Endothelial cell of umbilical vein (primary cell): ENCODE results near the gene NLRP6. TPM values are rescaled to one million over a fixed set of nuclear protein-coding genes. Genes with fewer than 3 reads are reported as not detected.

Experiments used
- BruUV-seq: library from RNA; stranded (reverse); fragments of 400-500 nt; replicated peaks from 2 replicates; lab custom pipeline; 2021; lab: Mats Ljungman, UMichigan
- CTCF ChIA-PET: fragments of 300-600, 350-600 bp; sonication (Branson Sonifier 250); formaldehyde crosslinking; loops from one replicate; lab custom pipeline; 2021; ENCODE audit warnings: antibody characterized with exemption, inconsistent platforms; lab: Charles Lee
- POLR2A ChIA-PET: fragments of 300-600, 350-600 bp; sonication (Branson Sonifier 250); formaldehyde crosslinking; loops from one replicate; lab custom pipeline; 2021; ENCODE audit warnings: antibody characterized with exemption, inconsistent platforms; lab: Charles Lee
- DNase-seq: peaks from one replicate; pipeline ENCODE4 v3.0.0-alpha.2; 2011; ENCODE audit warnings: low read depth, low spot score
- FAIRE-seq: peaks from 2 replicates; lab custom pipeline; 2011; peaks lifted over from hg19 to GRCh38; lab: Jason Lieb, UNC
- H2AFZ ChIP-seq: 2 replicates; pipeline ENCODE4 v1.6.0; 2012; ENCODE audit warnings: low read depth, low read length, control low read depth, inconsistent platforms
- H3K27ac ChIP-seq: 2 replicates; pipeline ENCODE4 v1.5.1; 2011; ENCODE audit warnings: low read depth, mild to moderate bottlenecking, control low read depth, low read length, moderate library complexity; ENCODE audit not compliant: insufficient read depth
- H3K27me3 ChIP-seq, 2 experiments: 2 replicates each; pipeline versions ENCODE4 v1.6.0 to v1.6.1; 2011; ENCODE audit warnings: low read length in 2 of 2, mixed read lengths in 1 of 2; ENCODE audit not compliant: control insufficient read depth in 2 of 2, insufficient read depth in 2 of 2
- H3K36me3 ChIP-seq, 2 experiments: 2 replicates in 1 of 2; 3 replicates in 1 of 2; pipeline ENCODE4 v1.5.1; 2011; ENCODE audit warnings: low read length in 2 of 2, mild to moderate bottlenecking in 1 of 2, moderate library complexity in 1 of 2; ENCODE audit not compliant: control insufficient read depth in 2 of 2, insufficient read depth in 2 of 2; ENCODE audit errors: extremely low read depth in 1 of 2
- H3K4me1 ChIP-seq: 3 replicates; pipeline ENCODE4 v1.5.1; 2011; ENCODE audit warnings: mild to moderate bottlenecking, low read length; ENCODE audit not compliant: control insufficient read depth, insufficient read depth; ENCODE audit errors: extremely low read depth
- H3K4me2 ChIP-seq: 2 replicates; pipeline ENCODE4 v1.6.1; 2011; ENCODE audit warnings: low read length, control low read depth, mixed read lengths; ENCODE audit not compliant: insufficient read depth
- H3K4me3 ChIP-seq, 3 experiments: fragments of 200-600 bp in 1 of 3; sonication (generic), shearing (Covaris generic) in 1 of 3; replicated peaks in 1 of 3; 2 replicates each; pipeline ENCODE4 v1.5.1; 2011 to 2016; ENCODE audit warnings: control low read depth in 3 of 3, low read length in 3 of 3, mild to moderate bottlenecking in 2 of 3, inconsistent platforms in 1 of 3, low read depth in 1 of 3, moderate library complexity in 1 of 3; ENCODE audit not compliant: insufficient read depth in 1 of 3
- H3K79me2 ChIP-seq: 2 replicates; pipeline ENCODE4 v1.6.0; 2012; ENCODE audit warnings: low read length, inconsistent platforms; ENCODE audit not compliant: control insufficient read depth, insufficient read depth
- H3K9ac ChIP-seq: replicated peaks from 2 replicates; pipeline ENCODE3; 2011; ENCODE audit warnings: low read length, control low read depth; ENCODE audit not compliant: insufficient read depth; ENCODE audit errors: extremely low read depth
- H3K9me1 ChIP-seq: replicated peaks from 3 replicates; pipeline ENCODE4 v1.6.0; 2011; ENCODE audit warnings: mild to moderate bottlenecking, low read length; ENCODE audit not compliant: control insufficient read depth, insufficient read depth; ENCODE audit errors: extremely low read depth
- H3K9me3 ChIP-seq: replicated peaks from 2 replicates; pipeline ENCODE4 v1.5.1; 2012; ENCODE audit warnings: low read length, inconsistent platforms; ENCODE audit not compliant: control insufficient read depth, insufficient read depth
- H4K20me1 ChIP-seq: replicated peaks from 2 replicates; pipeline ENCODE3; 2011; ENCODE audit warnings: mild to moderate bottlenecking, low read length; ENCODE audit not compliant: control insufficient read depth, insufficient read depth; ENCODE audit errors: extremely low read depth
- CTCF ChIP-seq, 2 donors: IDR thresholded peaks; 1 replicate in 1 of 2; 2 replicates in 1 of 2; pipeline ENCODE4 v1.5.1; 2011; ENCODE audit warnings: low read length in 2 of 2, mild to moderate bottlenecking in 2 of 2, moderate library complexity in 2 of 2, control low read depth in 1 of 2, inconsistent platforms in 1 of 2, low read depth in 1 of 2; ENCODE audit not compliant: insufficient read depth in 1 of 2; ENCODE audit errors: extremely low read depth in 1 of 2
- EZH2 ChIP-seq: IDR thresholded peaks from 2 replicates; pipeline ENCODE4 v1.6.1; 2012; ENCODE audit warnings: borderline replicate concordance, low read depth, mild to moderate bottlenecking, moderate library complexity, low read length, inconsistent platforms; ENCODE audit not compliant: severe bottlenecking
- FOS ChIP-seq: IDR thresholded peaks from 2 replicates; pipeline ENCODE4 v1.6.1; 2011; ENCODE audit warnings: mild to moderate bottlenecking, low read length, moderate library complexity, borderline replicate concordance; ENCODE audit not compliant: insufficient read depth
- GATA2 ChIP-seq: IDR thresholded peaks from 2 replicates; pipeline ENCODE4 v1.7.0; 2011; ENCODE audit warnings: low read depth, mild to moderate bottlenecking, moderate library complexity, mixed read lengths, low read length; ENCODE audit not compliant: insufficient read length, insufficient read depth
- JUN ChIP-seq: IDR thresholded peaks from 2 replicates; pipeline ENCODE4 v1.6.1; 2011; ENCODE audit warnings: borderline replicate concordance, low read depth; ENCODE audit not compliant: insufficient read length, insufficient read depth
- MAX ChIP-seq: IDR thresholded peaks from 2 replicates; pipeline ENCODE4 v1.6.1; 2011; ENCODE audit not compliant: insufficient read depth, insufficient read length
- MYC ChIP-seq: IDR thresholded peaks from one replicate; pipeline ENCODE4 v1.6.1; 2011; ENCODE audit warnings: mild to moderate bottlenecking, low read depth, low read length
- POLR2A ChIP-seq: IDR thresholded peaks from 2 replicates; pipeline ENCODE4 v1.6.1; 2012; ENCODE audit warnings: low read depth, mild to moderate bottlenecking, control low read depth, low read length
- POLR2AphosphoS5 ChIP-seq: IDR thresholded peaks from 2 replicates; pipeline ENCODE4 v1.6.1; 2012; ENCODE audit warnings: low read depth, mild to moderate bottlenecking, control low read depth, low read length, moderate library complexity; ENCODE audit not compliant: insufficient read depth
- dilution Hi-C: fragments of 300-500 bp; cut with MboI; formaldehyde crosslinking; loops from one replicate; pipeline ENCODE4 v1.15.0; 2019; ENCODE audit warnings: low sequenced_read_pairs; ENCODE audit not compliant: extremely low pct_ligation_motif_present
- intact Hi-C: fragments of 100-400 bp; cut with micrococcal nuclease; formaldehyde crosslinking; loops from one replicate; pipeline ENCODE4 v1.10.0; 2022
- polyA plus RNA-seq, 4 experiments: library from polyadenylated mRNA; depleted of rRNA in 3 of 4; stranded (reverse) in 3 of 4; unstranded in 1 of 4; fragments of >200 nt; gene quantifications; 2 replicates each; pipeline versions ENCODE4 v1.2.1 to v1.2.3, GENCODE V29; 2011 to 2012; ENCODE audit warnings: missing spikeins in 1 of 4
- total RNA-seq: library from RNA; stranded (reverse); gene quantifications from 2 replicates; pipeline ENCODE4 v1.2.3, GENCODE V29; 2021

NLRP6 gene
- total and polyA plus RNA-seq, 2 donors (not counting 3 experiments of a cell fraction or from before 2014, with no cell fraction given): not detected

GRCh38 chr11:331358-332060 lies 53.3 kb downstream of the NLRP6 start:
- Histone ChIP-seq H4K20me1 (no peaks in the 10 kb centered on the region), H3K79me2 (no peaks in the 10 kb centered on the region), H3K4me2 (no peak overlapping the region), H3K9me3 (no peaks in the 10 kb centered on the region), H3K27me3 (no peaks in the 10 kb centered on the region), H3K4me1 (peaks cover 25% of the 10 kb centered on the region), H3K36me3 (no peaks in the 10 kb centered on the region), H2AFZ (no peak overlapping the region), H3K9ac (no peak overlapping the region), H3K4me3 (no peak overlapping the region), H3K9me1 (no peaks in the 10 kb centered on the region), H3K27ac (no peak overlapping the region)
- dilution Hi-C loops (no loop called here), intact Hi-C loops (no loop called here)
- ChIA-PET POLR2A (no interaction called here), CTCF (interaction anchor here (1.1 kb wide), 1 partner anchor 24 kb away, joined by 3 read pairs; no protein-coding TSS in a partner anchor)
- BruUV-seq: no TSS peak
- TF ChIP-seq JUN (no peak), CTCF (IDR thresholded peaks at IDR 0.05; ENCODE audit: extremely low read depth in 1 of 2, insufficient read depth in 1 of 2, low read depth in 1 of 2, low read length in 2 of 2) (no peak), FOS (no peak), POLR2AphosphoS5 (no peak), POLR2A (no peak), MAX (no peak), MYC (no peak), GATA2 (no peak), EZH2 (no peak)
- no peak for DNase-seq
- no peak for FAIRE-seq
